ENCODE measurements around the gene CSMD2. TPM values are rescaled to one million over a fixed set of nuclear protein-coding genes. Genes with fewer than 3 reads are reported as not detected.

Gene CSMD2
- total RNA-seq, 6 experiments from 2014 or later = under 0.01 to 0.19 (median 0.09) TPM; not detected in 1

DNA sequence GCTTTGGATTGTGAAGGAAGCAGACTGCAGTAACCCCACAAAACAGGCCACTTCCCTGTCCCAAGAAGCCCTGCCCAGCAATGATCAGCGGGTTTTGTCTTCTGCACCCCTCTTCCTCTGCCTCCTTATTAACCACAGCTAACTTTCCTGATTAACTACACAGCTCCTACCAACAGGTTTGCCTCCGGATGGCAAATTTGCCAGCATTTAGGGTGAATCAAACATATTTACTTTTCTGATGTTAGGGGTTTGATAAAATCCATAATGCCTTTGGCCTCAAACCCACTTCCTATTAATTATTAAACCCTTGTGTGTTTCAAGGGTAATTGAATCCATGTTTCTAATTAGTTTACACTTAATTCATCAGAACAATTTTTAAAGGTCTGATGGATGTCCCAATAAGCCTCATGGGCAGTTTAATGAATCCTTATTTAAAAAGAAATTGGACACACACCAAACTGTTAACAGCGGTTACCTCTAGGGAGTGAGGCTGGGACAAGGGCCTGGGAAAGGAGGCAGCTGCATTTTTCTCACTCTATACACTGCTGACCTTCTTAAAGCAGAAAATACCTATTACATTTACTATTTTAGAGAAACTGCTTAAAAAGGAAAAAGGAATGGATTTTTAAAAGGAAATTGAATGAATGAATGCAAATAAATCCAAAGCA, 91.9 kb downstream of the CSMD2 start:
- intact Hi-C loops (cut with DNase I) = no loop called here
- DNase-seq (no peak), ATAC-seq (no peak)
- H3K27me3 ChIP-seq = no peaks in the 10 kb centered on the region
- no peaks in the 10 kb centered on the region for H3K4me1 ChIP-seq
- H3K9me3 ChIP-seq = no peaks in the 10 kb centered on the region
- no peak overlapping the region for H3K27ac ChIP-seq
- TF ChIP-seq, protein P1, sequence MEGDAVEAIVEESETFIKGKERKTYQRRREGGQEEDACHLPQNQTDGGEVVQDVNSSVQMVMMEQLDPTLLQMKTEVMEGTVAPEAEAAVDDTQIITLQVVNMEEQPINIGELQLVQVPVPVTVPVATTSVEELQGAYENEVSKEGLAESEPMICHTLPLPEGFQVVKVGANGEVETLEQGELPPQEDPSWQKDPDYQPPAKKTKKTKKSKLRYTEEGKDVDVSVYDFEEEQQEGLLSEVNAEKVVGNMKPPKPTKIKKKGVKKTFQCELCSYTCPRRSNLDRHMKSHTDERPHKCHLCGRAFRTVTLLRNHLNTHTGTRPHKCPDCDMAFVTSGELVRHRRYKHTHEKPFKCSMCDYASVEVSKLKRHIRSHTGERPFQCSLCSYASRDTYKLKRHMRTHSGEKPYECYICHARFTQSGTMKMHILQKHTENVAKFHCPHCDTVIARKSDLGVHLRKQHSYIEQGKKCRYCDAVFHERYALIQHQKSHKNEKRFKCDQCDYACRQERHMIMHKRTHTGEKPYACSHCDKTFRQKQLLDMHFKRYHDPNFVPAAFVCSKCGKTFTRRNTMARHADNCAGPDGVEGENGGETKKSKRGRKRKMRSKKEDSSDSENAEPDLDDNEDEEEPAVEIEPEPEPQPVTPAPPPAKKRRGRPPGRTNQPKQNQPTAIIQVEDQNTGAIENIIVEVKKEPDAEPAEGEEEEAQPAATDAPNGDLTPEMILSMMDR (IDR thresholded peaks at IDR 0.05) = no peak
- TF ChIP-seq POLR2A (IDR thresholded peaks at IDR 0.05) = no peak
- WGBS (ENCODE audit: insufficient coverage, low coverage, low lambda C conversion rate, missing lambda C conversion rate) = 61% methylated on average over 3 of the region's 3 CpGs
- no peaks in the 10 kb centered on the region for H3K36me3 ChIP-seq
- no peak overlapping the region for H3K4me3 ChIP-seq

DNA sequence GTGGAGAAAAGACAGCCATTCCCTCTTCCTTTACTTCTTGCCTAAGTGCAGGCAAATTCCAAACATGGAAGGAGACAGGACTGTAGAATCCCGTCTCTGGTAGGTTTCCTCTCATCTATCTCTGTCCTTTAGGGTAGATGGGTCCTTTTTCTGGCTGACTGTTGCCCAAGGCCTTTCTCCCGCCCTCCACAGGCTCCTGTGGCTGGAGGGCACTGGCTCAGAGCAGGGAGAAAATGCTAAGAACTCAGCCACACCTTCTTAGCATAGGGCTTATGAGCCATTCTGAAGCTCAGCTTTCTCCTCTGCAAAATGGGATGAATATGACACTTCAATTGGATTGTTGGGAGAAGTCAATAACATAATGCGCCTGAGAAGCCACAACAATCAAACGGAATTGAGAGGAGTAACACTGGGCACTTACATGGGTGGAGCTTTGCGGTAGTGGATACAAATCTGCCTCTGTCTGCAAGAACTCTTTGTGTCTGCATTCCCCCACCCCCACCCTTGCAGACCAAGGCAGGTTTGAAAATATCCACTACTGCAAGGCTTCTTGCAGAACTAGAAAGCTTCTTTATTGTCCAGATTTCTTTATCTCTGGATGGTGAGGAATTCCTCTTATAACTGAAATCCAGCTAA, 94.7 kb downstream of the CSMD2 start:
- H3K4me3 ChIP-seq = no peak overlapping the region
- no peak overlapping the region for H3K27ac ChIP-seq
- intact Hi-C loops (cut with DNase I) = no loop called here
- H3K9me3 ChIP-seq = no peaks in the 10 kb centered on the region
- H3K4me1 ChIP-seq = no peaks in the 10 kb centered on the region
- H3K27me3 ChIP-seq = no peaks in the 10 kb centered on the region
- TF ChIP-seq, protein P1 (IDR thresholded peaks at IDR 0.05) = no peak
- no peak for TF ChIP-seq POLR2A (IDR thresholded peaks at IDR 0.05)
- DNase-seq (no peak), ATAC-seq (no peak)
- WGBS (ENCODE audit: insufficient coverage, low coverage, low lambda C conversion rate, missing lambda C conversion rate) = 50% methylated on average over 5 of the region's 5 CpGs
- H3K36me3 ChIP-seq = no peaks in the 10 kb centered on the region

DNA sequence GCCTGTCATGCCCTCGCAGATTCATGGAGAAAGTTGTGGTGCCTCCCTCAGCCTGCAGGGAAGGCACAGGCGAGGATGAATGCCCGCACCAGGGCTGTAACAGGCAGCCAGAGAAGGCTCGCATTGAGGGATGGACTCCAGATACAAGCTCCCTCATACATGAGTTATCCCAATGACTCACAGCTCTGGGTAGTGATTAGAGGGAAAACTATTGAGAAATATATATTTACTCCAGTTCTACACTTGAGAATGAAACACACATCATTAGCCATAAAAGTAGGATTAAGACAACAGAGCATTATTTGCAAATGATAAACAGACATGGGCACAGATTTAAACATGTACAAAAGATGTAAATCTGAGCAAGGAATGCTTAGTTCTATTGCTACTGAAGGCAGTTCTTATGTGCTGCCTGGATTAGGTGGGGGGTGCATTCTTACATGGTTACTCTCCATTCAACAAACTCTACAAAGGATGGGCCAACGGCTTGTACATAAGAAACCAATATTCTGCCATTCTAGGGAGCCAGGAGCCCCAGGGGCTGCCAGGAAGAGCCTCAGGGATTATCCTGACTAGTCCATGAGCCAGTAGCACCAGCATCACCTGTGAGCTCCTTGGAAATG, 97.9 kb downstream of the CSMD2 start:
- 54% methylated on average over 4 of the region's 5 CpGs for WGBS (ENCODE audit: insufficient coverage, low coverage, low lambda C conversion rate, missing lambda C conversion rate)
- H3K9me3 ChIP-seq = no peaks in the 10 kb centered on the region
- H3K4me3 ChIP-seq = no peak overlapping the region
- TF ChIP-seq POLR2A (IDR thresholded peaks at IDR 0.05) = no peak
- TF ChIP-seq, protein P1 (IDR thresholded peaks at IDR 0.05) = no peak
- no peaks in the 10 kb centered on the region for H3K4me1 ChIP-seq
- no peak for DNase-seq
- intact Hi-C loops (cut with DNase I) = no loop called here
- H3K27me3 ChIP-seq = no peaks in the 10 kb centered on the region
- no peaks in the 10 kb centered on the region for H3K36me3 ChIP-seq
- ATAC-seq = no peak
- H3K27ac ChIP-seq = no peak overlapping the region

DNA sequence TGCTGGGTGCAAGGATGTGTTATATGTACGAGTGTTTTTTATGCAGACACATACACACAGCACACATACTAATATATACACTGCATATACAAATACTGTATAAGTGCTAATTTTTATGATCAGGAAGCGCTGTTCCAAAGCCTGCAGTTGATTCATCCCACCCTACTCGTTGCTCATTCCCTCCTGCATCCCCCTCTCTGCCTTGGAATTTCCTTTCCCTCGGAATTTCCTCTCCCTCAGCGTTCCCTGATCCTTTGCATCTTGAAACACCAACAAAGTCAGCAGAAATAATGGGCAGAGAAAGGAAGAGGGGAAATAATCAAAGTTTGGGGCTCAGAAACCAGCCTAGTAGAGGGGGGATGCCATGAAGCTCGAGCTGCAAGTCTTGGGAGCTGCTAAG, 98.9 kb downstream of the CSMD2 start:
- no peak for ATAC-seq
- no peak overlapping the region for H3K27ac ChIP-seq
- no peaks in the 10 kb centered on the region for H3K36me3 ChIP-seq
- WGBS (ENCODE audit: insufficient coverage, low coverage, low lambda C conversion rate, missing lambda C conversion rate) = 37% methylated on average over 6 of the region's 6 CpGs
- H3K27me3 ChIP-seq = no peaks in the 10 kb centered on the region
- intact Hi-C loops (cut with DNase I) = no loop called here
- no peak overlapping the region for H3K4me3 ChIP-seq
- H3K9me3 ChIP-seq = no peaks in the 10 kb centered on the region
- no peak for TF ChIP-seq POLR2A (IDR thresholded peaks at IDR 0.05)
- TF ChIP-seq, protein P1 (IDR thresholded peaks at IDR 0.05) = no peak
- DNase-seq = no peak
- H3K4me1 ChIP-seq = no peaks in the 10 kb centered on the region
